GM12874 (cell line): ENCODE measurements around the gene NUP93.

Experiments
- TF ChIP-seq, protein P1 (sequence below): IDR thresholded peaks from 2 replicates; pipeline ENCODE4 v1.5.1; 2011; ENCODE audit warnings: low read depth, mild to moderate bottlenecking, control low read depth, low read length, moderate library complexity; ENCODE audit not compliant: insufficient read depth

NUP93 gene

DNA sequence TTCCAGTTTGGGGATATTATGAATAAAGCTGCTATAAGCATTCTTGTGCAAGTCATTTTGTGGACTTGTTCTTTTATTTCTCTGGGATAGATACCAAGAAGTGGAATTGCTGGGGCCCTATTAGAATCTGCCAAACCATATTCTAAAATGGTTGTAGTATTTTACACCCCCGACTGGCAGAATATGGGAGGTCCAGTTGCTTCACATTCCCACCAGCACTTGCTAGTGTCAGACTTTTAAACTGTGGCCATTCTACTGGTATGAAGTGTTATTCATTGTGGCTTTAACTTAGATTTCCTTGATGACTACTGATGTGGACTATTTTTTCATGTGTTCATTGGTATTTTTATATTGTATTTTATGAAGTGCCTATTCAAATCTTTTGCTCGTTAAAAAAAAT lies 18.1 kb upstream of the NUP93 start:
- TF ChIP-seq, protein P1, sequence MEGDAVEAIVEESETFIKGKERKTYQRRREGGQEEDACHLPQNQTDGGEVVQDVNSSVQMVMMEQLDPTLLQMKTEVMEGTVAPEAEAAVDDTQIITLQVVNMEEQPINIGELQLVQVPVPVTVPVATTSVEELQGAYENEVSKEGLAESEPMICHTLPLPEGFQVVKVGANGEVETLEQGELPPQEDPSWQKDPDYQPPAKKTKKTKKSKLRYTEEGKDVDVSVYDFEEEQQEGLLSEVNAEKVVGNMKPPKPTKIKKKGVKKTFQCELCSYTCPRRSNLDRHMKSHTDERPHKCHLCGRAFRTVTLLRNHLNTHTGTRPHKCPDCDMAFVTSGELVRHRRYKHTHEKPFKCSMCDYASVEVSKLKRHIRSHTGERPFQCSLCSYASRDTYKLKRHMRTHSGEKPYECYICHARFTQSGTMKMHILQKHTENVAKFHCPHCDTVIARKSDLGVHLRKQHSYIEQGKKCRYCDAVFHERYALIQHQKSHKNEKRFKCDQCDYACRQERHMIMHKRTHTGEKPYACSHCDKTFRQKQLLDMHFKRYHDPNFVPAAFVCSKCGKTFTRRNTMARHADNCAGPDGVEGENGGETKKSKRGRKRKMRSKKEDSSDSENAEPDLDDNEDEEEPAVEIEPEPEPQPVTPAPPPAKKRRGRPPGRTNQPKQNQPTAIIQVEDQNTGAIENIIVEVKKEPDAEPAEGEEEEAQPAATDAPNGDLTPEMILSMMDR, result no peak

DNA sequence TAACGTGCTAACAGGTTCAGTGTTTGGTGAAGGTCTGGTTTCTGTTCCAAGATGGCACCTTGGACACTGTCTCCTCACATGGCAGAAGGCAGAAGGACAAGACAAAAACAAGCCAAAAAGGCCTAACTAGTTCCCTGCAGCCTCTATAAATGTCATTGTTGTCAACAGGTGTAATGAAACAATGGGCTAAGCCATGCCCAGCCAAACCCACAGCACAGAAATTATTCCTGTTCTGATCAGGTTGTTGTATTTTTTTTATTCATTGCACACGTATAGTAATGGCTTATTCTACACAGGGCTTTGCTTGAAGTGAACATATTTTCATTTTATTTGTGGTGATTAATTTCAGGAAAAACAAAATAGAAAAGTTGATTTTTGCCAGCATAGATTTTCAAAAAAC lies 16.1 kb upstream of the NUP93 start:
- TF ChIP-seq, protein P1, result no peak

DNA sequence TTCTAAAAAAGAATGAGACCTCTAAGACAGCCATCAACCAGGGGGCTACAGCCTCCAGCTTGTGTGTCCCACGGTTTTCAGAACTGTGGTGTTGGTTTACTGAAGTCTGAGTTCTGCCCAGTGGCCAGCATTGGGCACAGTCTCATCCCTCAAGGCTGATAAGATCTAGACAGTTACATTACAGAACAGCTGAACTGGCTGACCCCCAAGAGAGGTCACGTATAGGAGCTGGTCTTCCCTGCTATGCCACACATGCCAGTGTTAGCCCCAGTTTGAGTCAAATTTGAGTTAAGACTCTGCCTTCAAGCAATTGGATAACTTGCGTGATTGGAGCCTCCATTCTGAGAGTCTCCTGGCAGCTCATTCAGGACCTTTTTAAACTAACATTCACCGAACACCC lies 14.8 kb upstream of the NUP93 start:
- TF ChIP-seq, protein P1, result no peak

DNA sequence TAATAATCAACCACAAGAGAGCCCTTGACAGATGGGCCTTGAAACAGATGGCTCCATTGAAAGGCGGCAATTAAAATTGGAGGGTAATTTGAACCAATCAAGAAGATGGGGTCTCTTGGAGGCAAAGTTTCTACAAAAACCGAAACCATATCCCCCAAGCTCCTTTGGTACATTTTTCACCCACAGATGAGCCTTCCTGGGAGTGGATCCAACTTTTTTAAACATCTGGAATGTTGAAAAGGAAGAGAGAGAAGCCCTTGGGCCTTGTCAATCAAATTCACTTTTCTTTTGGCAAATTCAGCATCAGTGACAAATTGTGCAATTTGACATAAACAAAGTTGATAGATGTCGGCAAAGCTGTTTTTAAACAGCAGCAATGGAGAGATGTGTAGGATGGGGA lies 13.2 kb upstream of the NUP93 start:
- TF ChIP-seq, protein P1, result no peak

DNA sequence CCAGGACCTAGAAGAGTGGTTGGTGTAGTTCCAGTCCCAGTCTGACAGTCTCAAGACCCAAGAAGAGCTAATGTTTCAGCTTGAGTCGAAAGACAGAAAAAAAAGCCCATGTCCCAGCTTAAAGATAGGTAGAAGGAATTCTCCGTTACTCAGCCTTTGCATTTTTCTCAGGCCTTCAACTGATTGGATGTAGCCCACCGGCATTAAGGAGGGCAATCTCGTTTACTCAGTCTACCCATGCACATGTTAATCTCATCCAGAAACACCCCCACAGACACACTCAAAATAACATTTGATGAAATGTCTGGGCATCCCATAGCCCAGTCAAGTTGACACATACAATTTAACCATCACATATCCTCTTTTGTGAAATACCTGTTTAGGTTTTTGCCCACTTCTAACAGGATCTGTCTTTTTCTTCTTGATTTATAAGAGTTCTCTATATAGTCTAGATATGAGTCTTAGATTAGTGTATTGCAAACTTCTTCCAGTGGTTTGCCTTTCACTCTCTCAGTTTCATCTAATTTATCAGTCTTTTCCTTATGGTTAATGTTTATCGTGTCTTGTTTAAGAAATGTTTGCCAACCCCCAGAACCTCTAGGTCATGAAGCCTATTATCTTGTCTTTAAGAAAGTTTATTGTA lies 7.6 kb upstream of the NUP93 start:
- TF ChIP-seq, protein P1, result no peak

DNA sequence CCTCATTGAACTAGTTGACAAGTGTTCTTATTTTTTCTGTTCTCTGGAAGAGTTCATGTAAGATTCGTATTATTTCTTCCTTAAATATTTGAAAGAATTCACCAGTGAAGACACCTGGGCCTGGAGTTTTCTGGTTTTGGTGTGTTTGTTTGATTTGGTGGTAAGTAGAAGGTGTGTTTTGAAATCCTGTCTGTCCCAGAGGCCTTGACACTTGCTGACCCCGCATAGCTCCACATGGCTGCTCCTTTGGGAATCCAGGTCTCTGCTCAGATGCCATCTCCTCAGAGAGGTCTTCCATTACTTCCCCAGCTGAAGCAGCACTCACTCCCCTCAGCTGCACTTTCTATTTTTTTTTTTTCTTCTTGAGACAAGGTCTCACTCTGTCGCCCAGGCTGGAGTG lies 5.7 kb upstream of the NUP93 start:
- TF ChIP-seq, protein P1, result no peak

DNA sequence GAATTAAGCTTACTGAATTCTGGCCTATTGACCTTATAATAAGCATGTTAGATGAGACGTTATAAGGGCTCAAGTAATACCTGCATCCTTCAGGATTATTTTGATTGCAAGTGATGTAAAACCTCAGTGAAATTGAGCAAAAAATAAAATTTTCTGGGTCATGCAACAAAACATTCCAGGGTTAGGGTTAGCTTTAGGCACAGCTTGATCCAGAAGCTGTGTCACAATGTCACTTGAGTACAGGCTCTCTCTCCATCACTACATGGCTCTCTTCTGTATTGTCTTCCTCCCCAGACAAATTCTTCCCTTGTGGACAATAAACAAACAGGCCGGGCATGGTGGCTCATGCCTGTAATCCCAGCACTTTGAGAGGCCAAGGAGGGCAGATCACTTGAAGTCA lies 3.6 kb upstream of the NUP93 start:
- TF ChIP-seq, protein P1, result no peak

DNA sequence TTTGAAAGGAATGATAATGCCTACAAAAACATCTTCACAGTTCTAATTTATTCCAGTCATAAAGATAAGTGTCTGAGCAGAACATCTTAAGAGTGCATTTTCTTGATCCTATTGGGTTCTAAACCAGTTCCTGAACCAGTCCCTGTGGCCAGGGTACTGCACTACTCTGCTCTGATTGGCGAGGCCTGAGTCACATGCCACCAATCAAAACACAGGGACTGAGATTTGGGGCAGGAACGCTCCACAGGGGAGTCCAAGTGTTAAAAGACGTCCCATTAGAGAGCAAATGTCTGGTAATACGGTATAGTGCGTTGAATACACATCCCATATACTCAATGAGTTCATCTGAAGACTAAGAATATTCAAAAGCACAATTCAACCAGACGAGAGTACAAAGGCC lies 3.0 kb upstream of the NUP93 start:
- TF ChIP-seq, protein P1, result no peak
